Neural cell (in vitro differentiated cells): ENCODE results near the gene HOXA1. TPM values are rescaled to one million over a fixed set of nuclear protein-coding genes. Genes with fewer than 3 reads are reported as not detected.

ENCODE experiments used
- H2AFZ ChIP-seq: fragments of 200-600, 300-800 bp; sonication (generic), shearing (Covaris generic); 2 replicates; pipeline ENCODE4 v1.6.0; 2014; ENCODE audit warnings: low read depth, mild to moderate bottlenecking, antibody characterized with exemption, low read length, moderate library complexity
- H3F3A ChIP-seq: fragments of 200-600 bp; shearing (Covaris generic); 2 replicates; pipeline ENCODE4 v1.6.1; 2016; ENCODE audit warnings: mild to moderate bottlenecking, moderate library complexity, mixed read lengths, antibody characterized with exemption, low read length; ENCODE audit not compliant: insufficient read depth, poor library complexity, severe bottlenecking
- H3K27ac ChIP-seq: fragments of 200-600, 300-800 bp; sonication (generic), shearing (Covaris generic); 2 replicates; pipeline ENCODE4 v1.5.1; 2014; ENCODE audit warnings: mild to moderate bottlenecking, low read length, moderate library complexity
- H3K27me3 ChIP-seq: fragments of 300-800, 200-600 bp; sonication (generic), shearing (Covaris generic); 2 replicates; pipeline ENCODE4 v1.6.0; 2014; ENCODE audit warnings: mild to moderate bottlenecking, low read depth, low read length, moderate library complexity; ENCODE audit not compliant: insufficient read depth
- H3K36me3 ChIP-seq: fragments of 300-800, 200-600 bp; sonication (generic), shearing (Covaris generic); 2 replicates; pipeline ENCODE4 v1.5.1; 2014; ENCODE audit warnings: mild to moderate bottlenecking, antibody characterized with exemption, low read length, moderate library complexity; ENCODE audit not compliant: insufficient read depth
- H3K4me2 ChIP-seq: fragments of 300-800, 200-600 bp; sonication (generic), shearing (Covaris generic); 2 replicates; pipeline ENCODE4 v1.6.0; 2014; ENCODE audit warnings: mild to moderate bottlenecking, low read length
- H3K4me3 ChIP-seq: fragments of 300-800, 200-600 bp; sonication (generic), shearing (Covaris generic); 2 replicates; pipeline ENCODE4 v1.5.1; 2014; ENCODE audit warnings: mild to moderate bottlenecking, low read length, moderate library complexity
- H3K79me2 ChIP-seq: fragments of 200-600 bp; shearing (Covaris generic); replicated peaks from 2 replicates; pipeline ENCODE4 v1.6.0; 2014; ENCODE audit warnings: mild to moderate bottlenecking, low read length, moderate library complexity; ENCODE audit not compliant: insufficient read depth
- H3K9ac ChIP-seq: fragments of 300-800, 200-600 bp; sonication (generic), shearing (Covaris generic); 2 replicates; pipeline ENCODE4 v1.6.1; 2016; ENCODE audit warnings: mild to moderate bottlenecking, low read length, mixed read lengths
- H3K9me2 ChIP-seq: fragments of 200-600 bp; shearing (Covaris generic); 2 replicates; pipeline ENCODE4 v1.6.1; 2016; ENCODE audit warnings: mild to moderate bottlenecking, low read length, mixed read lengths; ENCODE audit not compliant: insufficient read depth
- H3K9me3 ChIP-seq: fragments of 200-600, 300-800 bp; sonication (generic), shearing (Covaris generic); 2 replicates; pipeline ENCODE4 v1.6.1; 2016; ENCODE audit warnings: mild to moderate bottlenecking, mixed run types, low read length, moderate library complexity, mixed read lengths
- H4K20me1 ChIP-seq: fragments of 200-600 bp; shearing (Covaris generic); 2 replicates; pipeline ENCODE4 v1.6.1; 2016; ENCODE audit warnings: mild to moderate bottlenecking, mixed run types; ENCODE audit not compliant: insufficient read depth
- CTCF ChIP-seq: fragments of 450-650 bp; IDR thresholded peaks from 2 replicates; pipeline ENCODE4 v1.5.1; 2014; ENCODE audit warnings: antibody characterized with exemption, mild to moderate bottlenecking, moderate library complexity; ENCODE audit not compliant: poor library complexity, severe bottlenecking
- EP300 ChIP-seq: fragments of 450-650 bp; conservative IDR thresholded peaks from 2 replicates; pipeline ENCODE4 v1.6.1; 2014; ENCODE audit warnings: antibody characterized with exemption, mild to moderate bottlenecking, moderate library complexity; ENCODE audit not compliant: poor library complexity, severe bottlenecking
- EZH2 ChIP-seq: fragments of 200-600, 300-800 bp; shearing (Covaris generic), sonication (generic); IDR thresholded peaks from 2 replicates; pipeline ENCODE4 v1.6.1; 2014; ENCODE audit warnings: antibody characterized with exemption, low read length, borderline replicate concordance, mild to moderate bottlenecking; ENCODE audit not compliant: insufficient read depth, poor library complexity, severe bottlenecking
- MXI1 ChIP-seq: fragments of 450-650 bp; conservative IDR thresholded peaks from 2 replicates; pipeline ENCODE4 v1.6.1; 2014; ENCODE audit warnings: antibody characterized with exemption, mild to moderate bottlenecking; ENCODE audit not compliant: poor library complexity, severe bottlenecking
- POLR2AphosphoS5 ChIP-seq: IDR thresholded peaks from 2 replicates; pipeline ENCODE4 v1.6.1; 2012
- RAD21 ChIP-seq: fragments of 450-650 bp; conservative IDR thresholded peaks from 2 replicates; pipeline ENCODE4 v1.6.1; 2014; ENCODE audit warnings: antibody characterized with exemption, mild to moderate bottlenecking, moderate library complexity
- REST ChIP-seq: IDR thresholded peaks from 2 replicates; pipeline ENCODE4 v1.6.1; 2012; ENCODE audit warnings: borderline replicate concordance
- SMC3 ChIP-seq: fragments of 450-650 bp; conservative IDR thresholded peaks from 2 replicates; pipeline ENCODE4 v1.6.1; 2014; ENCODE audit warnings: antibody characterized with exemption, mild to moderate bottlenecking, moderate library complexity; ENCODE audit not compliant: poor library complexity
- TAF1 ChIP-seq: IDR thresholded peaks from 2 replicates; pipeline ENCODE4 v1.6.1; 2012; ENCODE audit warnings: low read depth
- polyA plus RNA-seq: library from polyadenylated mRNA; depleted of rRNA; stranded (reverse); fragments of >200 nt; gene quantifications from 2 replicates; pipeline ENCODE4 v1.2.3, GENCODE V29; 2014

Gene HOXA1
- polyA plus RNA-seq, 1 donor from 2014 or later: not detected

- Histone ChIP-seq H4K20me1 (no peaks in the 10 kb centered on the region), H3F3A (no peaks in the 10 kb centered on the region), H3K9me2 (no peaks in the 10 kb centered on the region), H3K9me3 (no peaks in the 10 kb centered on the region), H3K27me3 (peaks cover 96% of the 10 kb centered on the region), H3K4me3 (no peak overlapping the region), H3K27ac (no peak overlapping the region), H3K4me2 (no peak overlapping the region), H3K36me3 (no peaks in the 10 kb centered on the region), H3K79me2 (no peaks in the 10 kb centered on the region), H3K9ac (no peak overlapping the region), H2AFZ (no peak overlapping the region)
- no peak for TF ChIP-seq REST
- no peak for TF ChIP-seq EP300
- TF ChIP-seq TAF1: no peak
- no peak for TF ChIP-seq RAD21
- no peak for TF ChIP-seq MXI1
- TF ChIP-seq SMC3: no peak
- no peak for TF ChIP-seq POLR2AphosphoS5
- TF ChIP-seq EZH2: no peak
- no peak for TF ChIP-seq CTCF
These were observed 16.0 kb upstream of the HOXA1 start for GRCh38 chr7:27111751-27112277.

GRCh38 chr7:27111042-27111750, 15.4 kb upstream of the HOXA1 start:
- Histone ChIP-seq H3K9me2 (no peaks in the 10 kb centered on the region), H3F3A (no peaks in the 10 kb centered on the region)

More at GRCh38 chr7:27111042-27111750, 15.4 kb upstream of the HOXA1 start:
- peaks cover 96% of the 10 kb centered on the region for H3K27me3 ChIP-seq
- no peak overlapping the region for H3K27ac ChIP-seq
- H2AFZ ChIP-seq: no peak overlapping the region
- H4K20me1 ChIP-seq: no peaks in the 10 kb centered on the region
- no peak overlapping the region for H3K4me3 ChIP-seq
- H3K9me3 ChIP-seq: no peaks in the 10 kb centered on the region
- no peak overlapping the region for H3K4me2 ChIP-seq
- no peaks in the 10 kb centered on the region for H3K36me3 ChIP-seq
- no peaks in the 10 kb centered on the region for H3K79me2 ChIP-seq
- H3K9ac ChIP-seq: no peak overlapping the region
- TF ChIP-seq REST (no peak), CTCF (no peak), RAD21 (no peak), EZH2 (no peak), SMC3 (no peak), MXI1 (no peak)
